ENCODE data around the gene FHIP2A.

The FHIP2A gene

GRCh38 chr10:114808982-114809381, 12.6 kb upstream of the FHIP2A start:
- H3K27me3 ChIP-seq (ENCODE audit: insufficient read depth, low read depth): no peaks in the 10 kb centered on the region
- H3K4me2 ChIP-seq: no peak overlapping the region
- H2AFZ ChIP-seq (ENCODE audit: low read depth): no peak overlapping the region
- H3K36me3 ChIP-seq (ENCODE audit: insufficient read depth): no peaks in the 10 kb centered on the region
- no peak overlapping the region for H3K27ac ChIP-seq
- no peak overlapping the region for H3K9ac ChIP-seq
- no peaks in the 10 kb centered on the region for H4K20me1 ChIP-seq (ENCODE audit: insufficient read depth)
- no peaks in the 10 kb centered on the region for H3K79me2 ChIP-seq (ENCODE audit: insufficient read depth, low read depth)
- no peak for TF ChIP-seq CTCF (conservative IDR thresholded peaks at IDR 0.05; ENCODE audit: low read depth, low read length)
- no peak overlapping the region for H3K4me3 ChIP-seq (IDR thresholded peaks at IDR 0.05; ENCODE audit: insufficient read depth, low read depth, low read length)
- H3K4me1 ChIP-seq (ENCODE audit: low read depth, poor library complexity, severe bottlenecking): peaks cover 15% of the 10 kb centered on the region

- TF ChIP-seq CTCF (conservative IDR thresholded peaks at IDR 0.05; ENCODE audit: low read depth, low read length): no peak
- H3K36me3 ChIP-seq (ENCODE audit: insufficient read depth): no peaks in the 10 kb centered on the region
- no peak overlapping the region for H2AFZ ChIP-seq (ENCODE audit: low read depth)
- no peak overlapping the region for H3K27ac ChIP-seq
- no peak overlapping the region for H3K9ac ChIP-seq
- no peak overlapping the region for H3K4me3 ChIP-seq (IDR thresholded peaks at IDR 0.05; ENCODE audit: insufficient read depth, low read depth, low read length)
- peak overlapping the region; percentile 31 for H3K4me2 ChIP-seq
- H4K20me1 ChIP-seq (ENCODE audit: insufficient read depth): no peaks in the 10 kb centered on the region
- peaks cover 15% of the 10 kb centered on the region for H3K4me1 ChIP-seq (ENCODE audit: low read depth, poor library complexity, severe bottlenecking)
- no peaks in the 10 kb centered on the region for H3K79me2 ChIP-seq (ENCODE audit: insufficient read depth, low read depth)
- no peaks in the 10 kb centered on the region for H3K27me3 ChIP-seq (ENCODE audit: insufficient read depth, low read depth)
Measured at GRCh38 chr10:114810926-114811325, 10.7 kb upstream of the FHIP2A start.

GRCh38 chr10:114811862-114812261, 9.7 kb upstream of the FHIP2A start:
- no peak overlapping the region for H2AFZ ChIP-seq (ENCODE audit: low read depth)
- H3K36me3 ChIP-seq (ENCODE audit: insufficient read depth): no peaks in the 10 kb centered on the region
- H3K4me2 ChIP-seq: no peak overlapping the region
- H3K4me1 ChIP-seq (ENCODE audit: low read depth, poor library complexity, severe bottlenecking): peaks cover 15% of the 10 kb centered on the region
- no peaks in the 10 kb centered on the region for H4K20me1 ChIP-seq (ENCODE audit: insufficient read depth)
- TF ChIP-seq CTCF (conservative IDR thresholded peaks at IDR 0.05; ENCODE audit: low read depth, low read length): no peak
- H3K79me2 ChIP-seq (ENCODE audit: insufficient read depth, low read depth): no peaks in the 10 kb centered on the region
- no peak overlapping the region for H3K4me3 ChIP-seq (IDR thresholded peaks at IDR 0.05; ENCODE audit: insufficient read depth, low read depth, low read length)
- H3K9ac ChIP-seq: no peak overlapping the region
- no peaks in the 10 kb centered on the region for H3K27me3 ChIP-seq (ENCODE audit: insufficient read depth, low read depth)
- no peak overlapping the region for H3K27ac ChIP-seq

- Histone ChIP-seq H3K4me2 (no peak overlapping the region), H3K27ac (no peak overlapping the region)
Measured at GRCh38 chr10:114815791-114816190, 5.8 kb upstream of the FHIP2A start.

More at GRCh38 chr10:114815791-114816190, 5.8 kb upstream of the FHIP2A start:
- Histone ChIP-seq H2AFZ (ENCODE audit: low read depth) (no peak overlapping the region), H3K79me2 (ENCODE audit: insufficient read depth, low read depth) (no peaks in the 10 kb centered on the region), H3K36me3 (ENCODE audit: insufficient read depth) (no peaks in the 10 kb centered on the region), H3K9ac (no peak overlapping the region), H3K4me3 (IDR thresholded peaks at IDR 0.05; ENCODE audit: insufficient read depth, low read depth, low read length) (no peak overlapping the region), H3K27me3 (ENCODE audit: insufficient read depth, low read depth) (no peaks in the 10 kb centered on the region), H4K20me1 (ENCODE audit: insufficient read depth) (no peaks in the 10 kb centered on the region), H3K4me1 (ENCODE audit: low read depth, poor library complexity, severe bottlenecking) (peaks cover 8% of the 10 kb centered on the region)
- TF ChIP-seq CTCF (conservative IDR thresholded peaks at IDR 0.05; ENCODE audit: low read depth, low read length): no peak
